Measurements from ENCODE around the gene SEMA6D.

SEMA6D gene

DNA sequence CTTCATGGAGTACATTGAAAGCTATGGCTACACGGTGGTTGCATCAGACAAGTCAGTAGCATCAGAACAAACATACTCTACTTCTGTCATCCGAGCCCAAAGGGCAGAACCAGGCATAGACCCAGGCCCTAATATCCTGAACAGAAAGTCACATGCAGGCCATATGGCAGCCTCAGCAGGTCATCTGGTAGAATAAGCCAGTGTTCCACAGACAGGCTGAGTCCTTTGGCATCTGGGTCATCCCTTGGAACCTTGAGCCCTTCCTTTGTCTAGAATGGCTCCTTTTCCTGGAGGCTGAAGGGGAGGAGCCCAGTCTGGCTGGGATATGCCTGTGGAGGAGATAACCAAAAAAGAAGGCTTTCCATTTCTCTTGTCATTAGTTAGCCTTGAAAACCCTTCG lies 29.2 kb downstream of the SEMA6D start:
- TF ChIP-seq, protein P1, sequence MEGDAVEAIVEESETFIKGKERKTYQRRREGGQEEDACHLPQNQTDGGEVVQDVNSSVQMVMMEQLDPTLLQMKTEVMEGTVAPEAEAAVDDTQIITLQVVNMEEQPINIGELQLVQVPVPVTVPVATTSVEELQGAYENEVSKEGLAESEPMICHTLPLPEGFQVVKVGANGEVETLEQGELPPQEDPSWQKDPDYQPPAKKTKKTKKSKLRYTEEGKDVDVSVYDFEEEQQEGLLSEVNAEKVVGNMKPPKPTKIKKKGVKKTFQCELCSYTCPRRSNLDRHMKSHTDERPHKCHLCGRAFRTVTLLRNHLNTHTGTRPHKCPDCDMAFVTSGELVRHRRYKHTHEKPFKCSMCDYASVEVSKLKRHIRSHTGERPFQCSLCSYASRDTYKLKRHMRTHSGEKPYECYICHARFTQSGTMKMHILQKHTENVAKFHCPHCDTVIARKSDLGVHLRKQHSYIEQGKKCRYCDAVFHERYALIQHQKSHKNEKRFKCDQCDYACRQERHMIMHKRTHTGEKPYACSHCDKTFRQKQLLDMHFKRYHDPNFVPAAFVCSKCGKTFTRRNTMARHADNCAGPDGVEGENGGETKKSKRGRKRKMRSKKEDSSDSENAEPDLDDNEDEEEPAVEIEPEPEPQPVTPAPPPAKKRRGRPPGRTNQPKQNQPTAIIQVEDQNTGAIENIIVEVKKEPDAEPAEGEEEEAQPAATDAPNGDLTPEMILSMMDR (IDR thresholded peaks at IDR 0.05), result no peak

- TF ChIP-seq, protein P1 (IDR thresholded peaks at IDR 0.05), result no peak
Measured at GRCh38 chr15:47750030-47750739, 32.9 kb downstream of the SEMA6D start.

- TF ChIP-seq, protein P1 (IDR thresholded peaks at IDR 0.05), result no peak
Measured at GRCh38 chr15:47750740-47751262, 33.5 kb downstream of the SEMA6D start.

DNA sequence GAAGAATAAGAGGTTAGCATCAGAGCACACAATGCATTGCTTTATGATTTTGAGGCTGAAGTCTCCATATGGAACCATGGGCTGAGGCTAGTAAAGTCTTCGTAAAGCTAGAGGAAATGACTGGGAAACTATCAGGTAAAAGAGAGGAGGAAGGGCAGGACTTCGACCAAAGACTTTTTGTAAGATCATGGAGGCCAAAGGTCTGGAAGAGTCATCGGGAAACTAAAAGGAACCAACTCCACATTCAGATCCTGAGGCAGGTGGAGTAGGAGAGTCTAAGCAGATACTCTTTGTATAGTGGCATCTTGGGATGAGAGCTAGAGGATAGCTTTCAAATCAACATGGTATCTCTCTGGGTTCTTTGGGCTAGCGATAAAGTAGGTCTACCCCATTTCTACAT lies 36.3 kb downstream of the SEMA6D start:
- TF ChIP-seq, protein P1 (IDR thresholded peaks at IDR 0.05), result no peak

DNA sequence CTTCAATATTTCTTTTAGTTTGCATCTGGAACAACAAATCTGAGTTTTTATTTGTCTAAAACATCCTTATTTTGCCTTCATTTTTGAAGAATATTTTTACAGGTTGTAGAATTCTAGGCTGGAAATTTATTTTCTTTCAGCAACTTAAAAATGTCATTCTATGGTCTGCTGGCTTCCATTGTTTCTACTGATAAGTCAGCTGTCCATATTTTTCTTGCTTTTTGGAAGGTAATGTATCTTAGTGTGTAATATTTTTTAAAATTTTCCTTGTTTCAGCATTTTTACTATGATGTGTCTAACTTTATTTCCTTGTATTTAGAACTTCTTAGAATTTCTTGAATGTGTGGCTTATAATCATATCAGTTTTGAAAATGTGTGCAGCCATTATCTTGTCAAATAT lies 37.0 kb downstream of the SEMA6D start:
- TF ChIP-seq, protein P1 (IDR thresholded peaks at IDR 0.05), result no peak

DNA sequence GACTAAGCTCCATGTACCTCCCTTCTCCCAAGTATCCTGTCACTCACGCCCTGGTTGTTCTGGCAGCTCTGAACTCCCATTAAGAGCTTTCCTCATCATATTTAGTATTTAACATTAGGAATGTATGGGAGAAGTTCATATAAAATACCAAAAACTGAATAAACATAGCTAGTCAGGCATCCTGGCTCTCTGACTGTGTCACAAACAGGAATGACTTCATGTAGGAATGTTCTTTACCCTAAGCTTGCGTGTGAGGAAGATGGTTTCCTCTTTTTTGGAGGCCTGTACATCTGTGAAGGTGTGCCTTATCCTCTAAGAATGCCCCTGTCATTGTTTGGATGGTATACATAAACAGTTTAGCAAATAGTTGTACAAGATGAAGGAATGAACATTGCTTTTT lies 38.6 kb downstream of the SEMA6D start:
- TF ChIP-seq, protein P1 (IDR thresholded peaks at IDR 0.05), result no peak

DNA sequence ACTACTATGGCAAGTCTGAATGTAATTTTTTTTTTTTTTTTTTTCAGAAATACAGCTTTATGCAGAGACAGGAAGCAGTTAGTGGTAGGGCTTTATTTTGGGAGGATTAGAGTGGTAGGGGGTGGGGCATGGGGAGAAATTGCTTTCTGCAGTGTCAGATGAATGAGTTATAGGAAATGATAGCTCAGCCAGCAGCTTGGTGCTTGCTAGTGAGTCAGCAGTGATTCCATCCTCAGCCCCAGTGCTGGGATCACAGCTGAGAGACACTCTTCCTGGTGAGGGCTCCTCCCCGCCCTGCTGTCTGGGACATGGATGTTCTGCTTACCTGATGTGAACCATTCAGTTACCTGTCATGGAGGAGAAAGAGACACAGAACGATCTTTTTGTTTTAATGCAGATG lies 39.6 kb downstream of the SEMA6D start:
- TF ChIP-seq, protein P1 (IDR thresholded peaks at IDR 0.05), result no peak
